Measurements from ENCODE around the gene HPCA. TPM values are rescaled to one million over a fixed set of nuclear protein-coding genes. Genes with fewer than 3 reads are reported as not detected.

HPCA gene
- total RNA-seq, 4 donors from 2014 or later, result 0.19 TPM; not detected in 3

DNA sequence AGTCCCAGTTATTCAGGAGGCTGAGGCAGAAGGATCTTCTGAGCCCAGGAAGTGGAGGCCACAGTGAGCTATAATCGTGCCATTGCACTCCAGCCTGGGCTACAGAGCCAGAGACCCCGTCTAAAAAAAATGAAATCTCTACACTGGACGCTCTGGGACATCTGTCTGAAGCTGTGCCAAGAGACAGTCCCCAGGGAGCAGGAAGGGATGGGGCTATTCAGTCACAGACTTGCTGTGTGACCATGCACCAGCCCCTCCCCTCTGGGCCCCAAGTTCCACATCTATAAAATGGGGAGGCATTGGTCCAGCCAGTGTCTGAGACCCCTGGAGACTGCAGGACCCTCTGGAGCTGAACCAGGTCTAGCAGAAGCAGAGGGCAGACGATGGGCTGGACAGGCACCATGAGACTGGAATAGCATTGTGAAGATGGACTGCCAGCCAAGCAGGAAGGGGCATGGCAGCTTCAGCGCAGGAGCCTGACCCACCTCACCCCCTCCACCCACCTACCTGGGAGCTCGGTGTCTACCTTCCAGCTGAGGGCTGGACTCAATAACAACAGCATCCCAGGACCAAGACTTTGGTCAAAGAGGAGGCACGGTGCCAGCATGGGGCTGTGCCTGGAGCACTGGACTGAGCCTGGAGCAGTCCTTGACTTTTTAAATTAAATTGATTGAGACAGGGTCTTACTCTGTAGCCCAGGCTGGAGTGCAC lies 13.4 kb downstream of the HPCA start:
- DNase-seq (ENCODE audit: low spot score in 2 of 2), result peak in 1 of 2 donors; percentile 77
- 74 to 75% methylated on average over 7 of the region's 7 CpGs for WGBS, 2 donors
- no peak overlapping the region for H3K4me3 ChIP-seq (ENCODE audit: low read depth, poor library complexity, severe bottlenecking)
- intact Hi-C loops (cut with DNase I; ENCODE audit: low total_unique reads), result no loop called here
- TF ChIP-seq, protein P1, sequence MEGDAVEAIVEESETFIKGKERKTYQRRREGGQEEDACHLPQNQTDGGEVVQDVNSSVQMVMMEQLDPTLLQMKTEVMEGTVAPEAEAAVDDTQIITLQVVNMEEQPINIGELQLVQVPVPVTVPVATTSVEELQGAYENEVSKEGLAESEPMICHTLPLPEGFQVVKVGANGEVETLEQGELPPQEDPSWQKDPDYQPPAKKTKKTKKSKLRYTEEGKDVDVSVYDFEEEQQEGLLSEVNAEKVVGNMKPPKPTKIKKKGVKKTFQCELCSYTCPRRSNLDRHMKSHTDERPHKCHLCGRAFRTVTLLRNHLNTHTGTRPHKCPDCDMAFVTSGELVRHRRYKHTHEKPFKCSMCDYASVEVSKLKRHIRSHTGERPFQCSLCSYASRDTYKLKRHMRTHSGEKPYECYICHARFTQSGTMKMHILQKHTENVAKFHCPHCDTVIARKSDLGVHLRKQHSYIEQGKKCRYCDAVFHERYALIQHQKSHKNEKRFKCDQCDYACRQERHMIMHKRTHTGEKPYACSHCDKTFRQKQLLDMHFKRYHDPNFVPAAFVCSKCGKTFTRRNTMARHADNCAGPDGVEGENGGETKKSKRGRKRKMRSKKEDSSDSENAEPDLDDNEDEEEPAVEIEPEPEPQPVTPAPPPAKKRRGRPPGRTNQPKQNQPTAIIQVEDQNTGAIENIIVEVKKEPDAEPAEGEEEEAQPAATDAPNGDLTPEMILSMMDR (IDR thresholded peaks at IDR 0.05), result no peak
- no peak for TF ChIP-seq POLR2A (IDR thresholded peaks at IDR 0.05)

DNA sequence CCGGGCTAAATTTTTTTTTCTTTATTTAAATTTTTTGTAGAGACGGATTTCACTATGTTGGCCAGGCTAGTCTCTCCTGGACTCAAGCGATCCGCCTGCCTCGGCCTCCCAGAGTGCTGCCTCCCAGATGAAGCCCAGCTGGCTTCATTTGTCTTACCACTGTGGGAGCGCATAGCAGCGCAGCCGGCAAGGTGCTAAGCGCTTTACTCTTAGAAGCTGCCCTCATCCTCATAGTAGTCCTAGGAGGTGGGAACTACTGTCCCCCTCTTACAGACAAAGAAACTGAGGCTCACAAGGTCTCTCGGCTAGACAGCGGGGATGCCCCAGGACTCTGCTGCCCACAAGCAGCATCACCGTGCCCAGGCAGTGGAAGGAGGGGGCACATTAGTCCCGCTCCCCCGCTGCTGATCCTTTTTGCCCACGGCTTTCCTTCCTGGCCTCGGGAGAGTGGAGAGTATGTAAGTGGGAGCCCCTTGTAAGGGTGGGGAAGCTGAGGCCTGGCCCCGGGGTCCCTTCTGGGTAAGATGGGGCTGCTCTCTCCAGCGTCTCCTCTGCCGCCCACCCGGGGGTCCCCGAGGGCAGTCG lies 14.2 kb downstream of the HPCA start:
- no peak for TF ChIP-seq POLR2A (IDR thresholded peaks at IDR 0.05)
- TF ChIP-seq, protein P1 (IDR thresholded peaks at IDR 0.05), result no peak
- peak overlapping the region; percentile 51 for H3K4me3 ChIP-seq (ENCODE audit: low read depth, poor library complexity, severe bottlenecking)
- 17 to 27% methylated on average over 15 to 20 of the region's 22 CpGs for WGBS, 2 donors
- DNase-seq (ENCODE audit: low spot score in 2 of 2), result no peak
- intact Hi-C loops (cut with DNase I; ENCODE audit: low total_unique reads), result no loop called here

DNA sequence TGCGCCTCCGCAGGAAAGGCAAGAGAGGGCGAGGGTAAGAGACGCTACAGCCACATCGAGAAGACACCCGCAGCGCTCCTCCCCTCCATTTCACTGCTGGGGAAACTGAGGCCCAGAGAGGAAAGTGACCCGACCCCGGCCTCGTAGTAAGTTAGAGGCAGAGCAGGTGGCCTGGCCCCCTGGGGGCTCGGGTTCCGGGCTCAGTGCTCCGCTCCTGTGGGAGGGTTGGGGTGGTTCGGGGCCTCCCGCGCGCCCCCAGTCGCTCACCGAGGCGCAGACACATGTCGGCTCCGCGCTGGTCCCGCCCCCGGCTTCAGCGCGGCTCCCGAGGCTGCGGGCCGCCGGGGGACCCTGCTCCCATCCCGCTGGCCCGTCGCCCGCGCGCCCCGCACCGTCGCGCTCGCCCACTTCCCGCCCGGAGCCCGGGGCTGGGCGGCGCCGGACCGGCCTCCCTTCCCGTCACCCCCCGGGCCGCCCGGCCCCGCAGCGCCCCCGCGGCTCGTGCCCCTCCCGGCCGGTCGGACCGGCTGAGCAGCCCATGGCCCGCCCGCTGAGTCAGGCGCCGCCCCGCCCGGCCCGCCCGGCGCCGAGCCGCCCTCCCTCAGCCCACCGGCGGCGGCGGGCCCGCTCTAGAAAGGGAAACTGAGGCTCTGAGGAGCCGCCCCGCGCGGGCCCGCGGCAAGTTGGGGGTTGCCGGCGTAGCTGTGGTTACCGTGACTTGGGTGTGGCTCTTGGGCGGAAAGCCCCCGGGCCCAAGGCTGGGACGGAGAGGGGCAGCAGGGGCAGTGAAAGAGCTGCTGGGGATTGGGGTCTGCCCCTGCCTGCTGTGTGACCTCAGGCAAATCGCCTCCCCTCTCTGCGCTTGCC lies 14.9 kb downstream of the HPCA start, which contains the start of gene TMEM54:
TMEM54 (minus strand) TSS at position 434 of the 867 bp plus-strand sequence; CDS start at position 283, 151 bp downstream.
- TF ChIP-seq, protein P1 (IDR thresholded peaks at IDR 0.05), result no peak
- TF ChIP-seq POLR2A (IDR thresholded peaks at IDR 0.05), result no peak
- intact Hi-C loops (cut with DNase I; ENCODE audit: low total_unique reads), result no loop called here
- 1 to 2% methylated on average over 18 to 31 of the region's 92 CpGs for WGBS, 2 donors
- H3K4me3 ChIP-seq (ENCODE audit: low read depth, poor library complexity, severe bottlenecking), result peak within 1 kb of the TSS; percentile 51
- DNase-seq (ENCODE audit: low spot score in 2 of 2), result peak in 1 of 2 donors; percentile 89

DNA sequence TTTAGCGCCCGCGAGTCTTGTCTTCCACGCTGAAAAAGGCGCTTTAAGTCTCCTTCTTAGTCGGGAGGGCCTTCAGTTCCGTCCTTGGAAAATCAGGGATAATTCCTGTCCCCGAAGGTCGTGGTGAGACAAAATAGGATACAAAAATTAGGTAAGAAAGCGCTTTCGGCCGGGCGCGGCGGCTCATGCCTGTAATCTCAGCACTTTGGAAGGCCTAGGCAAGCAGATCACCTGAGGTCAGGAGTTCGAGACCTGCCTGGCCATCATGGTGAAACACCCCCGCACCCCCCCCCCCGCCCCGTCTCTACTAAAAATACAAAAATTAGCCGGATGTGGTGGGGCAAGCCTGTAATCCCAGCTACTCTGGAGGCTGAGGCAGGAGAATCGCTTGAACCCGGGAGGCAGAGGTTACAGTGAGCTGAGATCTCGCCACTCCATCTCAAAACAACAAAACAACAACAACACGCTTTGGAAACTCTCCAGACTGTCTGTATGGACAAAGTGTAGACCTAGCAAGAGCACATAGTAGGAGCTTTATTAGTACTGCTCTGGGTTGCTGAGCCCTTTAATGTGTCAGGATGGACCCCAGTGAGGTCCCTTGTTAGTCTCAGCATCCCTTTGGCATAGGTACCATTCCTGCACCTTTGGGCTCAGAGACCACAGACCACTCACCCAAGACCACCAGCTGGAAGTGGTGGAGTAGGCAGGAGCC lies 15.7 kb downstream of the HPCA start:
- DNase-seq (ENCODE audit: low spot score in 2 of 2), result no peak
- peak overlapping the region; percentile 36 for H3K4me3 ChIP-seq (ENCODE audit: low read depth, poor library complexity, severe bottlenecking)
- 42% methylated on average over 24 of the region's 24 CpGs for WGBS, 2 donors
- intact Hi-C loops (cut with DNase I; ENCODE audit: low total_unique reads), result no loop called here
- TF ChIP-seq, protein P1 (IDR thresholded peaks at IDR 0.05), result no peak
- TF ChIP-seq POLR2A (IDR thresholded peaks at IDR 0.05), result no peak

DNA sequence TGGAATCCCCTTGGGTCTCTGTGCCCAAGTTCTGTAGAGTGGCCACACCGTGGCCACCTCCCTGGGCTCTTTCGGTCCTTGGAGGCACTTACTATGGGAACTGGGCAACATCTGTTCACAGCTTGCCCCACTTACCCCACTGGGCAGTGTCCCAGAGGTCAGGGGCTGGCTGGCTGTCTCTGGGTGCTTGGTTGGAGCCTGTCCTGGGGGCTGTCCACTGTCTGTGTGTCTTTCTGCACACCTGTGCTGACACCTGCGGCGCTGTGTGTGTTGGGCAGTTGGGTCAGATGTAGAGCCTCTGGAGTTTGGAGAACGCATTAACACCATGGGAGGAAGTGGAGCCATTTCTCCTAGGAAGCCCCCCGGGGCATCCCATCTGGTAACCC lies 16.2 kb downstream of the HPCA start:
- WGBS, 2 donors, result 73 to 74% methylated on average over 6 of the region's 6 CpGs
- TF ChIP-seq, protein P1 (IDR thresholded peaks at IDR 0.05), result no peak
- no peak for TF ChIP-seq POLR2A (IDR thresholded peaks at IDR 0.05)
- no peak overlapping the region for H3K4me3 ChIP-seq (ENCODE audit: low read depth, poor library complexity, severe bottlenecking)
- DNase-seq (ENCODE audit: low spot score in 2 of 2), result no peak
- intact Hi-C loops (cut with DNase I; ENCODE audit: low total_unique reads), result no loop called here
